Heart left ventricle (tissue), 16 donors: ENCODE measurements around the gene IGF2R. TPM values are rescaled to one million over a fixed set of nuclear protein-coding genes. Genes with fewer than 3 reads are reported as not detected.
"Not testable (repeated sequence)": the region's sequence is repeated elsewhere in the genome, so short reads cannot be mapped to it uniquely, and the experiment has no call there.

Experiments
- ATAC-seq, 4 donors: fragments of 200-7000 bp; cut with Tn5 transposase; one replicate each; pipeline ENCODE4 v1.9.1; 2020 to 2022; ENCODE audit warnings: moderate library complexity in 4 of 4, mild to moderate bottlenecking in 3 of 4, moderate number of reproducible peaks in 1 of 4
- DNase-seq, 5 donors: peaks; one replicate each; pipeline ENCODE4 v3.0.0-alpha.2; 2020
- H3K27ac ChIP-seq, 12 donors: fragments of 200-600 bp; sonication (generic) in 4 of 12; one replicate each; pipeline versions ENCODE4 v1.5.0 to v1.8.0; 2016 to 2022; ENCODE audit warnings: mild to moderate bottlenecking in 2 of 12
- H3K27me3 ChIP-seq, 9 donors: fragments of 200-600 bp; sonication (generic) in 2 of 9; one replicate each; pipeline versions ENCODE4 v1.5.1 to v1.8.0; 2016 to 2022; ENCODE audit warnings: mild to moderate bottlenecking in 3 of 9
- H3K36me3 ChIP-seq, 9 donors: fragments of 200-600 bp; sonication (generic) in 2 of 9; one replicate each; pipeline versions ENCODE4 v1.5.0 to v1.8.0; 2018 to 2022; ENCODE audit warnings: mild to moderate bottlenecking in 2 of 9
- H3K4me1 ChIP-seq, 12 donors: fragments of 200-600 bp; sonication (generic) in 4 of 12; one replicate each; pipeline versions ENCODE4 v1.5.0 to v1.8.0; 2016 to 2022; ENCODE audit warnings: mild to moderate bottlenecking in 3 of 12
- H3K4me3 ChIP-seq, 12 donors: fragments of 200-600 bp; sonication (generic) in 4 of 12; one replicate each; pipeline versions ENCODE4 v1.5.0 to v1.8.0; 2017 to 2022; ENCODE audit warnings: mild to moderate bottlenecking in 9 of 12, moderate library complexity in 4 of 12
- H3K9me3 ChIP-seq, 12 donors: fragments of 200-600 bp; sonication (generic) in 4 of 12; one replicate each; pipeline versions ENCODE4 v1.5.0 to v1.8.0; 2016 to 2022; ENCODE audit warnings: mild to moderate bottlenecking in 1 of 12
- POLR2A ChIP-seq, 2 donors: fragments of 450-650 bp; IDR thresholded peaks; one replicate each; pipeline ENCODE4 v1.6.1; 2017; ENCODE audit warnings: antibody characterized with exemption in 2 of 2, mild to moderate bottlenecking in 2 of 2, moderate library complexity in 2 of 2
- WGBS, 4 donors: extraction: QIAGEN DNeasy Blood & Tissue Kit in 2 of 4; methylation state at CpG; one replicate each; pipeline versions ENCODE4 v1.1.5 to v1.1.7; 2013 to 2018; 5-methylcytosine and 5-hydroxymethylcytosine counted together
- intact Hi-C, 10 donors: fragments of 100-400 bp; cut with DNase I; formaldehyde crosslinking; loops; one replicate each; pipeline versions ENCODE4 v1.11.1 to v1.14.2; 2022
- polyA plus RNA-seq, 2 donors: library from polyadenylated mRNA; stranded (reverse); fragments of 200-250 nt; gene quantifications; one replicate each; pipeline ENCODE4 v1.2.3, GENCODE V29; 2013
- total RNA-seq, 9 donors: library from RNA; depleted of rRNA in 2 of 9; stranded (reverse); fragments of >200 nt in 2 of 9; fragmentation: NEBNext Ultra II Directional in 3 of 9; extraction: Animal tissue kit (Norgen Biotek cat#: 25700) in 3 of 9; gene quantifications; one replicate each; pipeline versions ENCODE4 v1.1.0 to v1.2.4, GENCODE V29; 2016 to 2023
- TF ChIP-seq, protein P1 (sequence below), 12 donors: fragments of 200-600 bp; sonication (generic) in 4 of 12; IDR thresholded peaks; one replicate each; pipeline versions ENCODE4 v1.5.0 to v1.8.0; 2018 to 2022; ENCODE audit warnings: antibody characterized with exemption in 12 of 12, mild to moderate bottlenecking in 5 of 12
- donor health status: ischemic (EF 13 %, LVEDD 7.1; RV severe dilation, severe dysfunction).
- donor health status: healthy with polysubstance abuse.
- donor health status: DM: no; HTN: yes; CAD: no.
- donor health status: DM: no; HTN: no; CAD: no.
- donor health status: ischemic (EF 25% LVEDD 6.9; RV normal size, moderate dysfunction).
- donor health status: ischemic (EF 25% LVEDD 5.7; RV mildly dilated, moderate dysfunction).
- donor health status: healthy.
- donor health status: DM: yes; HTN: yes; CAD: no.
- donor health status: ischemic (EF 35%, LVEDD 5.7; RV mildly dilated, moderate dysfunction).
- donor health status: nonischemic (EF 11% LVEDD 7.7; RV severe dilation, severe dysfunction).
- donor health status: DM: yes; HTN: yes; CAD: no.
- donor health status: PGD.
- donor health status: ischemic (EF 29% LVEDD 5.4; RV normal size, mild dysfunction).
- donor health status: nonischemic (EF 23%, LVEDD 6.1; RV moderate dilation, normal function).

Gene IGF2R
- total and polyA plus RNA-seq, 11 donors, result 15.4 to 111 (median 68.5) TPM

DNA sequence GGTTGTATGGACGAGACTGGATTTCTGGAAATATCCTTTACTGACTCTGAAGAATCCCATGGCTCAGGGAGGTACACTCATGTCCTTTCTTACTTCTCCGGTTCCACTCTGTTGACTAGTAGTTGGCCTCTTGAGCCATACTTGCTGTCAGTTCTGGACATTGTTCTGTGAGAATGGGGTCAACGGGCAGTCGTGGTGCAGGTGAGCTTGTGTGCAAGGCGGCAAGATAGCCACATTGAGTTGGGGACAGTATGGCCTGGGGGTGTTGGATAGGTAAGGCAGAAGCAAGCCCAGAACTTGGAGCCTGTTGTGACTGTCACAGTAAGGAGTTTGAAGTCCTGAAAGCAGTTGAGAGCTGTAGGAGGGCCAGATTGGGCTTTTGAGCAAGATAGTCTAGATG, 139.2 kb downstream of the IGF2R start:
- no peaks in the 10 kb centered on the region for H3K9me3 ChIP-seq
- peaks cover 2 to 53% (median 34%) of the 10 kb centered on the region in 9 donors for H3K36me3 ChIP-seq
- TF ChIP-seq, protein P1, sequence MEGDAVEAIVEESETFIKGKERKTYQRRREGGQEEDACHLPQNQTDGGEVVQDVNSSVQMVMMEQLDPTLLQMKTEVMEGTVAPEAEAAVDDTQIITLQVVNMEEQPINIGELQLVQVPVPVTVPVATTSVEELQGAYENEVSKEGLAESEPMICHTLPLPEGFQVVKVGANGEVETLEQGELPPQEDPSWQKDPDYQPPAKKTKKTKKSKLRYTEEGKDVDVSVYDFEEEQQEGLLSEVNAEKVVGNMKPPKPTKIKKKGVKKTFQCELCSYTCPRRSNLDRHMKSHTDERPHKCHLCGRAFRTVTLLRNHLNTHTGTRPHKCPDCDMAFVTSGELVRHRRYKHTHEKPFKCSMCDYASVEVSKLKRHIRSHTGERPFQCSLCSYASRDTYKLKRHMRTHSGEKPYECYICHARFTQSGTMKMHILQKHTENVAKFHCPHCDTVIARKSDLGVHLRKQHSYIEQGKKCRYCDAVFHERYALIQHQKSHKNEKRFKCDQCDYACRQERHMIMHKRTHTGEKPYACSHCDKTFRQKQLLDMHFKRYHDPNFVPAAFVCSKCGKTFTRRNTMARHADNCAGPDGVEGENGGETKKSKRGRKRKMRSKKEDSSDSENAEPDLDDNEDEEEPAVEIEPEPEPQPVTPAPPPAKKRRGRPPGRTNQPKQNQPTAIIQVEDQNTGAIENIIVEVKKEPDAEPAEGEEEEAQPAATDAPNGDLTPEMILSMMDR (IDR thresholded peaks at IDR 0.05), result no peak
- no peak for TF ChIP-seq POLR2A (IDR thresholded peaks at IDR 0.05)
- WGBS, 4 donors, result 95 to 97% (median 96%) methylated on average over 5 of the region's 5 CpGs
- no peak for DNase-seq
- H3K27ac ChIP-seq, result no peak overlapping the region
- intact Hi-C loops, result loop anchor here in 1 of 10 donors (10.0 kb wide), 1 partner anchor 243 kb away; no protein-coding TSS in a partner anchor
- no peaks in the 10 kb centered on the region for H3K27me3 ChIP-seq
- ATAC-seq, result no peak
- H3K4me1 ChIP-seq, result peaks cover 0 to 5% (median 0%) of the 10 kb centered on the region in 12 donors
- no peak overlapping the region for H3K4me3 ChIP-seq

DNA sequence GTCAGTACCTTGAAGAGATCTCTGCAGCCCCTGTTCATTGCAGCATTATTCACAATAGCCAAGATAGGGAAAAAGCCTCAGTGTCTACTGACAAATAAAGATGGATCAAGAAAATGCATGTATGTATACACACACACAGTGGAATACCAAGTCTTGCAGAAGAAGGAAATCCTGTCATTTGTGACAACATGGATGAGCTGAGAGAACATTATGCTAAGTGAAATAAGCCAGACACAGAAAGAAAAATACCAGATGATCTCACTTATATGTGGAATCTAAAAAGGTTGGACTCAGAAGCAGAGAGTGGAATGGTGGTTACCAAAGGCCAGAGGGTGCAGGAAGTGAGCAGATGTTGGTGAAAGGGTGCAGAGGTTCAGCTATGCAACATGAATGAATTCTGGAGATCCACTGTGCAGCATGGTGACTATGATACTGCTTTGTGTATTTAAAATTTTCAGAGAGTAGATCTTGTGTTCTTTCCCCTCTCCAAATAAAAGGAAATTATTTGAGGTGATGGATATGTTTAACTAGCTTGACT, 141.8 kb downstream of the IGF2R start:
- no peaks in the 10 kb centered on the region for H3K9me3 ChIP-seq
- H3K36me3 ChIP-seq, result peaks cover 0 to 27% (median 9%) of the 10 kb centered on the region in 9 donors
- no peak for TF ChIP-seq POLR2A (IDR thresholded peaks at IDR 0.05)
- TF ChIP-seq, protein P1 (IDR thresholded peaks at IDR 0.05), result no peak
- ATAC-seq (no peak), DNase-seq (no peak)
- intact Hi-C loops, result no loop called here
- H3K4me3 ChIP-seq, result no peak overlapping the region
- no peak overlapping the region for H3K27ac ChIP-seq
- no peaks in the 10 kb centered on the region for H3K27me3 ChIP-seq
- peaks cover 0 to 5% (median 0%) of the 10 kb centered on the region in 12 donors for H3K4me1 ChIP-seq

DNA sequence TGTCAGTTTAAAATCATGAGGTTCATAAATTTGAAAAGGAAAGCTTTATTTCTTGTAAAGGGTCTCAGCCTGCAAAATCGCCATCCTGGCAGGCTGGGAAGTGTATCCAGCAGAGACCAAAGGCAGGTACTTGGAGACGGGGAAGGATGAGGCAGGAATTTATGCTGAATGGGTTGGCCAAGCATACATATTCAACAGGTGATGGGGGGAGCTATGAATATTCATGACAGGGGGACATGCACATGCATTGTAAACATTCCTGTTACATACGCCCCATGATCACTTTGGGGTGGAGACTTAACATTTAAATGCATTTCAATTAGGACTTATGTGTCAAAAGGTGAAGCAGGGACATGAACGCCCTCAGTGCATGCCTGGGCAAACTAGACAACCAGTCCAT, 142.9 kb downstream of the IGF2R start:
- no peak overlapping the region for H3K4me3 ChIP-seq
- no peaks in the 10 kb centered on the region for H3K27me3 ChIP-seq
- TF ChIP-seq, protein P1 (IDR thresholded peaks at IDR 0.05), result no peak
- no peak for TF ChIP-seq POLR2A (IDR thresholded peaks at IDR 0.05)
- peaks cover 0 to 25% (median 3%) of the 10 kb centered on the region in 9 donors for H3K36me3 ChIP-seq
- H3K27ac ChIP-seq, result no peak overlapping the region
- 88 to 94% (median 91%) methylated on average over 4 of the region's 4 CpGs for WGBS, 4 donors
- DNase-seq, result no peak
- intact Hi-C loops, result no loop called here
- H3K4me1 ChIP-seq, result peaks cover 0 to 5% (median 0%) of the 10 kb centered on the region in 12 donors
- no peaks in the 10 kb centered on the region for H3K9me3 ChIP-seq
- ATAC-seq, result no peak

DNA sequence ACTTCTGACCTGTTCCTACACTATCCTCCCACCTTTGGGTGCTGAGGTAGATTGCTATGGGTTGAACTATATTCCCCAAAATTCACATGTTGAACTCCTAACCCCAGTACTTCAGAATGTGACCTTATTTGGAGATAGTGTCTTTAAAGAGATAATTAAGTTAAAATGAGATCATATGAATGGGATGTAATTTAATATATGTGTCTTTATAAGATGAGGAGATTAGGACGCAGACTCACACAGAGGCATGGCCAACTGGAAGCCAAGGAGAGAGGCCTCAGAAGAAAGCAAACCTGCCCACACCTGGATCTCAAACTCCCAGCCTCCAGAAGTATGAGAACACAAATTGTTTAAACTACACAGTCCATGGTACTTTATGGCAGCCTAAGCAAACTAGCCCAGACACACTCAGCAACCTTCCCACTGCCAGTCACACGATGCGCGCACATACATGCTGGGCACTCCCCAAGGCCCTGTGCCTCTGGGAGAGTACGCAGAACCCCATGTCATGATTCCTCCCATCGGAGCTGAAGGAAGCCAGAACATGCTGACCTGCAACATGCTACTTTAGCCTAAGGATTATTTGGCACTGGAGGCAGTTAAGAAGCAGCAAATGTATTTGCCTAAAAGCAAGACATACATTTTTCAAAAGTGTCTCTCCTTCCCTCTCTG, 143.9 kb downstream of the IGF2R start:
- no peak for DNase-seq
- no peak overlapping the region for H3K4me3 ChIP-seq
- 95 to 97% (median 96%) methylated on average over 6 of the region's 6 CpGs for WGBS, 4 donors
- ATAC-seq, result no peak
- H3K36me3 ChIP-seq, result peaks cover 0 to 15% (median 2%) of the 10 kb centered on the region in 9 donors
- TF ChIP-seq, protein P1 (IDR thresholded peaks at IDR 0.05), result no peak
- peaks cover 0 to under 1% (median 0%) of the 10 kb centered on the region in 12 donors for H3K9me3 ChIP-seq
- intact Hi-C loops, result no loop called here
- H3K4me1 ChIP-seq, result peaks cover 0 to 5% (median 0%) of the 10 kb centered on the region in 12 donors
- no peaks in the 10 kb centered on the region for H3K27me3 ChIP-seq
- H3K27ac ChIP-seq, result no peak overlapping the region

DNA sequence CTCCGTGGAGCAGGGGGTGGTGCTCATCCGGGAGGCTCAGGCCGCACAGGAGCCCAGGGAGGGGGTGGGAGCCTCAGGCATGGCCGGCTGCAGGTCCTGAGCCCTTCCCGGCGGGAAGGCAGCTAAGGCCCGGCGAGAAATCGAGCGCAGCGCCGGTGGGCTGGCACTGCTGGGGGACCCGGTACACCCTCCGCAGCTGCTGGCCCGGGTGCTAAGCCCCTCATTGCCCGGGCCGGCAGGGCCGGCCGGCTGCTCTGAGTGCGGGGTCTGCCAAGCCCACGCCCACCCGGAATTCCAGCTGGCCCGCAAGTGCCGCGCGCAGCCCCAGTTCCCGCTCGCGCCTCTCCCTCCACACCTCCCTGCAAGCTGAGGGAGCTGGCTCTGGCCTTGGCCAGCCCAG, 145.7 kb downstream of the IGF2R start:
- H3K36me3 ChIP-seq, H3K27me3 ChIP-seq, ATAC-seq, H3K4me1 ChIP-seq, DNase-seq, H3K27ac ChIP-seq, H3K4me3 ChIP-seq, H3K9me3 ChIP-seq, intact Hi-C loops: not testable (repeated sequence)
- 95 to 98% (median 97%) methylated on average over 18 to 29 of the region's 29 CpGs for WGBS, 4 donors
